WTC11 (cell line): Measurements from ENCODE around the gene RSPH1. TPM values are rescaled to one million over a fixed set of nuclear protein-coding genes. Genes with fewer than 3 reads are reported as not detected.

Experiments used
- ATAC-seq: fragments of 200-7000 bp; cut with Tn5 transposase; 2 replicates; pipeline ENCODE4 v1.10.0; 2021; ENCODE audit warnings: mild to moderate bottlenecking, moderate library complexity
- CTCF ChIA-PET: fragments of 300-600 bp; sonication (Branson Sonifier 250); formaldehyde crosslinking; loops from one replicate; lab custom pipeline; 2021; ENCODE audit warnings: antibody characterized with exemption; lab: Charles Lee
- POLR2A ChIA-PET: fragments of 350-600 bp; sonication (Branson Sonifier 250); formaldehyde crosslinking; loops from one replicate; lab custom pipeline; 2021; ENCODE audit warnings: antibody characterized with exemption; lab: Charles Lee
- DNase-seq: peaks from one replicate; pipeline ENCODE4 v3.0.0; 2021; ENCODE audit warnings: low spot score
- H3K27ac Mint-ChIP-seq: 2 replicates; pipeline ENCODE4 v1.8.0; 2021; ENCODE audit warnings: mixed read lengths
- H3K27me3 Mint-ChIP-seq: 2 replicates; pipeline ENCODE4 v1.8.0; 2021; ENCODE audit warnings: low read depth, mild to moderate bottlenecking, moderate library complexity, mixed read lengths
- H3K36me3 Mint-ChIP-seq: 2 replicates; pipeline ENCODE4 v1.8.0; 2021; ENCODE audit warnings: mixed read lengths
- H3K4me1 Mint-ChIP-seq: 2 replicates; pipeline ENCODE4 v1.8.0; 2022; ENCODE audit warnings: mixed read lengths
- H3K4me3 Mint-ChIP-seq: 2 replicates; pipeline ENCODE4 v1.8.0; 2021; ENCODE audit warnings: mild to moderate bottlenecking, moderate library complexity, mixed read lengths
- H3K9me3 Mint-ChIP-seq: 2 replicates; pipeline ENCODE4 v1.8.0; 2021; ENCODE audit warnings: mixed read lengths
- CBFB ChIP-seq: sonication (generic); formaldehyde crosslinking; IDR thresholded peaks from 2 replicates; pipeline ENCODE4 v1.8.1; 2022; ENCODE audit warnings: mild to moderate bottlenecking, low read depth, missing genetic modification reagents
- CREB1 ChIP-seq: sonication (generic); formaldehyde crosslinking; IDR thresholded peaks from 2 replicates; pipeline ENCODE4 v1.8.0; 2023; ENCODE audit warnings: mild to moderate bottlenecking, missing genetic modification reagents
- ELF4 ChIP-seq: sonication (generic); formaldehyde crosslinking; IDR thresholded peaks from 2 replicates; pipeline ENCODE4 v1.8.1; 2022; ENCODE audit warnings: low read depth, mild to moderate bottlenecking, moderate library complexity, missing genetic modification reagents
- ESRRA ChIP-seq: sonication (generic); formaldehyde crosslinking; IDR thresholded peaks from 2 replicates; pipeline ENCODE4 v1.8.1; 2022; ENCODE audit warnings: mild to moderate bottlenecking, missing genetic modification reagents, borderline replicate concordance
- FOXJ3 ChIP-seq: sonication (generic); formaldehyde crosslinking; IDR thresholded peaks from 2 replicates; pipeline ENCODE4 v1.9.0; 2021; ENCODE audit warnings: missing genetic modification reagents, mild to moderate bottlenecking, borderline replicate concordance
- FOXK1 ChIP-seq: sonication (generic); formaldehyde crosslinking; IDR thresholded peaks from 2 replicates; pipeline ENCODE4 v1.8.0; 2022; ENCODE audit warnings: mild to moderate bottlenecking, moderate library complexity, missing genetic modification reagents
- HMGA2 ChIP-seq: fragments of 250-450 bp; sonication (Bioruptor Pico); IDR thresholded peaks from 2 replicates; pipeline ENCODE4 v1.4.0; 2021; ENCODE audit warnings: mild to moderate bottlenecking, moderate library complexity
- MXD4 ChIP-seq: fragments of 250-450 bp; sonication (Bioruptor Pico); IDR thresholded peaks from 2 replicates; pipeline ENCODE4 v1.8.0; 2021; ENCODE audit warnings: mild to moderate bottlenecking, moderate library complexity, borderline replicate concordance
- MYBL2 ChIP-seq: sonication (generic); formaldehyde crosslinking; IDR thresholded peaks from 2 replicates; pipeline ENCODE4 v1.8.1; 2023; ENCODE audit warnings: mild to moderate bottlenecking, moderate library complexity, missing genetic modification reagents
- RELA ChIP-seq: sonication (generic); formaldehyde crosslinking; IDR thresholded peaks from 2 replicates; pipeline ENCODE4 v1.8.1; 2022; ENCODE audit warnings: missing genetic modification reagents, mild to moderate bottlenecking, borderline replicate concordance
- ZNF138 ChIP-seq: sonication (generic); formaldehyde crosslinking; conservative IDR thresholded peaks from 2 replicates; pipeline ENCODE4 v1.8.1; 2022; ENCODE audit warnings: mild to moderate bottlenecking, moderate library complexity, missing genetic modification reagents
- ZNF263 ChIP-seq: sonication (generic); formaldehyde crosslinking; IDR thresholded peaks from 2 replicates; pipeline ENCODE4 v1.8.1; 2022; ENCODE audit warnings: low read depth, mild to moderate bottlenecking, moderate library complexity, missing genetic modification reagents
- ZNF416 ChIP-seq: fragments of 250-450 bp; sonication (Bioruptor Pico); IDR thresholded peaks from 2 replicates; pipeline ENCODE4 v1.9.0; 2021; ENCODE audit warnings: mild to moderate bottlenecking, inconsistent platforms
- ZNF671 ChIP-seq: fragments of 250-450 bp; sonication (Bioruptor Pico); IDR thresholded peaks from 2 replicates; pipeline ENCODE4 v1.8.0; 2021; ENCODE audit warnings: mild to moderate bottlenecking
- total RNA-seq: library from RNA; stranded (reverse); gene quantifications from 3 replicates; pipeline ENCODE4 v1.2.3, GENCODE V29; 2021
- TF ChIP-seq, protein P1 (sequence below): fragments of 250-450 bp; sonication (Bioruptor Pico); IDR thresholded peaks from 2 replicates; pipeline ENCODE4 v1.8.0; 2021; ENCODE audit warnings: mild to moderate bottlenecking
- TF ChIP-seq, protein P2 (sequence below): sonication (generic); formaldehyde crosslinking; conservative IDR thresholded peaks from 2 replicates; pipeline ENCODE4 v1.8.1; 2022; ENCODE audit warnings: mild to moderate bottlenecking, missing genetic modification reagents
- TF ChIP-seq, protein P3 (sequence below): sonication (generic); formaldehyde crosslinking; IDR thresholded peaks from 2 replicates; pipeline ENCODE4 v1.8.1; 2023; ENCODE audit warnings: mild to moderate bottlenecking, missing genetic modification reagents, moderate library complexity
- TF ChIP-seq, protein P4 (sequence below): sonication (generic); formaldehyde crosslinking; IDR thresholded peaks from 2 replicates; pipeline ENCODE4 v1.8.0; 2022; ENCODE audit warnings: mild to moderate bottlenecking, missing genetic modification reagents
- TF ChIP-seq, protein P5 (sequence below): fragments of 250-450 bp; sonication (Bioruptor Pico); IDR thresholded peaks from 2 replicates; pipeline ENCODE4 v1.9.0; 2021; ENCODE audit warnings: moderate library complexity, mild to moderate bottlenecking, inconsistent platforms, borderline replicate concordance
- TF ChIP-seq, protein P6 (sequence below): sonication (generic); formaldehyde crosslinking; IDR thresholded peaks from 2 replicates; pipeline ENCODE4 v1.8.0; 2022; ENCODE audit warnings: missing genetic modification reagents
- TF ChIP-seq, protein P7 (sequence below): sonication (generic); formaldehyde crosslinking; IDR thresholded peaks from 2 replicates; pipeline ENCODE4 v1.8.0; 2022; ENCODE audit warnings: mild to moderate bottlenecking, missing genetic modification reagents
- TF ChIP-seq, protein P8 (sequence below): sonication (generic); formaldehyde crosslinking; IDR thresholded peaks from 2 replicates; pipeline ENCODE4 v1.8.1; 2022; ENCODE audit warnings: low read depth, mild to moderate bottlenecking, moderate library complexity, missing genetic modification reagents, borderline replicate concordance

RSPH1 gene
- total RNA-seq, 1 experiment from 2014 or later, result 0.11 TPM

DNA sequence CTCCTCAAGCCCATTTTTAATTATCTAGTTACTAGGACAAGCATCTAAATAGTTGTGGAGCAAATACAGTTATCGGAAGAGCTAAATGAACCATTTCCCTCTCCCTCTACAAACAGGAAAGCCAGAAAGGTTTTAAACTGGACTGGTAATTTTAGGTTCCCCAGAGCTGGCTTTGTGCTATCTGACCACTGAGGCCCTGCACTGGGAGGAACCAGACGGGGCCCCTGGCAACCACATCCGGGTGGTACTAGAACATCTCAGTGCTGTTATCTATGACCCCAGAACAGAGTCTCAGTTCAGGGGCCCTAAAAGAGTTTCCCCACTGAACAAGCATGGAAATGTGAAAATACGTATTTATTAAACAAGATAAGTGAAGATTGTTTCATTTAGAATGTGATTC, 7.7 kb upstream of the RSPH1 start:
- no peak overlapping the region for H3K4me3 Mint-ChIP-seq
- H3K9me3 Mint-ChIP-seq, result no peaks in the 10 kb centered on the region
- POLR2A ChIA-PET, result no interaction called here
- no peak for TF ChIP-seq ZNF671
- TF ChIP-seq FOXK1 (CRISPR knock-in tag), result no peak
- TF ChIP-seq, protein P1, sequence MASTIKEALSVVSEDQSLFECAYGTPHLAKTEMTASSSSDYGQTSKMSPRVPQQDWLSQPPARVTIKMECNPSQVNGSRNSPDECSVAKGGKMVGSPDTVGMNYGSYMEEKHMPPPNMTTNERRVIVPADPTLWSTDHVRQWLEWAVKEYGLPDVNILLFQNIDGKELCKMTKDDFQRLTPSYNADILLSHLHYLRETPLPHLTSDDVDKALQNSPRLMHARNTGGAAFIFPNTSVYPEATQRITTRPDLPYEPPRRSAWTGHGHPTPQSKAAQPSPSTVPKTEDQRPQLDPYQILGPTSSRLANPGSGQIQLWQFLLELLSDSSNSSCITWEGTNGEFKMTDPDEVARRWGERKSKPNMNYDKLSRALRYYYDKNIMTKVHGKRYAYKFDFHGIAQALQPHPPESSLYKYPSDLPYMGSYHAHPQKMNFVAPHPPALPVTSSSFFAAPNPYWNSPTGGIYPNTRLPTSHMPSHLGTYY, result no peak
- TF ChIP-seq, protein P2, sequence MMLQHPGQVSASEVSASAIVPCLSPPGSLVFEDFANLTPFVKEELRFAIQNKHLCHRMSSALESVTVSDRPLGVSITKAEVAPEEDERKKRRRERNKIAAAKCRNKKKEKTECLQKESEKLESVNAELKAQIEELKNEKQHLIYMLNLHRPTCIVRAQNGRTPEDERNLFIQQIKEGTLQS, result no peak
- TF ChIP-seq RELA, result no peak
- TF ChIP-seq ELF4, result no peak
- TF ChIP-seq, protein P3, sequence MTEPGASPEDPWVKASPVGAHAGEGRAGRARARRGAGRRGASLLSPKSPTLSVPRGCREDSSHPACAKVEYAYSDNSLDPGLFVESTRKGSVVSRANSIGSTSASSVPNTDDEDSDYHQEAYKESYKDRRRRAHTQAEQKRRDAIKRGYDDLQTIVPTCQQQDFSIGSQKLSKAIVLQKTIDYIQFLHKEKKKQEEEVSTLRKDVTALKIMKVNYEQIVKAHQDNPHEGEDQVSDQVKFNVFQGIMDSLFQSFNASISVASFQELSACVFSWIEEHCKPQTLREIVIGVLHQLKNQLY (CRISPR knock-in tag), result no peak
- TF ChIP-seq ZNF416 (CRISPR knock-in tag), result no peak
- TF ChIP-seq ZNF263 (CRISPR knock-in tag), result no peak
- TF ChIP-seq, protein P4, sequence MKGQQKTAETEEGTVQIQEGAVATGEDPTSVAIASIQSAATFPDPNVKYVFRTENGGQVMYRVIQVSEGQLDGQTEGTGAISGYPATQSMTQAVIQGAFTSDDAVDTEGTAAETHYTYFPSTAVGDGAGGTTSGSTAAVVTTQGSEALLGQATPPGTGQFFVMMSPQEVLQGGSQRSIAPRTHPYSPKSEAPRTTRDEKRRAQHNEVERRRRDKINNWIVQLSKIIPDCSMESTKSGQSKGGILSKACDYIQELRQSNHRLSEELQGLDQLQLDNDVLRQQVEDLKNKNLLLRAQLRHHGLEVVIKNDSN (CRISPR knock-in tag), result no peak
- TF ChIP-seq, all 79 proteins: peak for 0
- ATAC-seq, result no peak
- no peak overlapping the region for H3K27ac Mint-ChIP-seq
- CTCF ChIA-PET, result no interaction called here
- DNase-seq, result no peak
- no peaks in the 10 kb centered on the region for H3K36me3 Mint-ChIP-seq
- peaks cover 5% of the 10 kb centered on the region; the same call in 1 of the 2 replicates for H3K27me3 Mint-ChIP-seq
- H3K4me1 Mint-ChIP-seq, result peaks cover 4% of the 10 kb centered on the region

DNA sequence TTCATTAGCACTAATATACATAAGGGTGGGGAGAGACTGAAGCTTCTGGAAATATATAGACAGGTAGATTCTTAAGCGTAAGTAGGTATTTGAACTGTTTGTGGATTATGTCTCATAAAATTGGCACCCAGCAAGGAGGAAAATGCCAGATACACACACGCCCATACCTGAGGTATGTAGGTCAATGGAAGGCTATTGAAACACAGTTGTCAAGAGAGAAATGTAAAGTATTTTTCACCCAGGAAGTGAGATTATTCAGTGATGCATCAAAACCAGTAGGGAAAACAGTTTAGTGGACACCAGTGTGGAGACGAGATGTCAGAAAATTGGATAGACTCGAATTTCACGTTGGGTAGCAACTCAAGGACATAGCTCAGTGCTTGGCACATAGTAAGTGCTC, 4.7 kb upstream of the RSPH1 start:
- Mint-ChIP-seq H3K4me3 (no peak overlapping the region), H3K4me1 (peaks cover 13% of the 10 kb centered on the region), H3K36me3 (no peaks in the 10 kb centered on the region), H3K27me3 (peaks cover 18% of the 10 kb centered on the region)
- no peak for ATAC-seq
- ChIA-PET CTCF (interaction anchor here (1.4 to 1.5 kb wide), 2 partner anchors 34 to 119 kb away, joined by 3 to 6 read pairs; no protein-coding TSS in a partner anchor), POLR2A (no interaction called here)
- TF ChIP-seq, protein P1, result no peak
- TF ChIP-seq, protein P5, sequence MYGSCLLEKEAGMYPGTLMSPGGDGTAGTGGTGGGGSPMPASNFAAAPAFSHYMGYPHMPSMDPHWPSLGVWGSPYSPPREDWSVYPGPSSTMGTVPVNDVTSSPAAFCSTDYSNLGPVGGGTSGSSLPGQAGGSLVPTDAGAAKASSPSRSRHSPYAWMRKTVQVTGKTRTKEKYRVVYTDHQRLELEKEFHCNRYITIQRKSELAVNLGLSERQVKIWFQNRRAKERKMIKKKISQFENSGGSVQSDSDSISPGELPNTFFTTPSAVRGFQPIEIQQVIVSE, result no peak
- TF ChIP-seq MYBL2 (no peak), CBFB (CRISPR knock-in tag) (no peak), FOXJ3 (no peak), ESRRA (CRISPR knock-in tag) (no peak), HMGA2 (CRISPR knock-in tag) (no peak), MXD4 (CRISPR knock-in tag) (no peak), ZNF138 (no peak), CREB1 (no peak), RELA (no peak)
- TF ChIP-seq, protein P6, sequence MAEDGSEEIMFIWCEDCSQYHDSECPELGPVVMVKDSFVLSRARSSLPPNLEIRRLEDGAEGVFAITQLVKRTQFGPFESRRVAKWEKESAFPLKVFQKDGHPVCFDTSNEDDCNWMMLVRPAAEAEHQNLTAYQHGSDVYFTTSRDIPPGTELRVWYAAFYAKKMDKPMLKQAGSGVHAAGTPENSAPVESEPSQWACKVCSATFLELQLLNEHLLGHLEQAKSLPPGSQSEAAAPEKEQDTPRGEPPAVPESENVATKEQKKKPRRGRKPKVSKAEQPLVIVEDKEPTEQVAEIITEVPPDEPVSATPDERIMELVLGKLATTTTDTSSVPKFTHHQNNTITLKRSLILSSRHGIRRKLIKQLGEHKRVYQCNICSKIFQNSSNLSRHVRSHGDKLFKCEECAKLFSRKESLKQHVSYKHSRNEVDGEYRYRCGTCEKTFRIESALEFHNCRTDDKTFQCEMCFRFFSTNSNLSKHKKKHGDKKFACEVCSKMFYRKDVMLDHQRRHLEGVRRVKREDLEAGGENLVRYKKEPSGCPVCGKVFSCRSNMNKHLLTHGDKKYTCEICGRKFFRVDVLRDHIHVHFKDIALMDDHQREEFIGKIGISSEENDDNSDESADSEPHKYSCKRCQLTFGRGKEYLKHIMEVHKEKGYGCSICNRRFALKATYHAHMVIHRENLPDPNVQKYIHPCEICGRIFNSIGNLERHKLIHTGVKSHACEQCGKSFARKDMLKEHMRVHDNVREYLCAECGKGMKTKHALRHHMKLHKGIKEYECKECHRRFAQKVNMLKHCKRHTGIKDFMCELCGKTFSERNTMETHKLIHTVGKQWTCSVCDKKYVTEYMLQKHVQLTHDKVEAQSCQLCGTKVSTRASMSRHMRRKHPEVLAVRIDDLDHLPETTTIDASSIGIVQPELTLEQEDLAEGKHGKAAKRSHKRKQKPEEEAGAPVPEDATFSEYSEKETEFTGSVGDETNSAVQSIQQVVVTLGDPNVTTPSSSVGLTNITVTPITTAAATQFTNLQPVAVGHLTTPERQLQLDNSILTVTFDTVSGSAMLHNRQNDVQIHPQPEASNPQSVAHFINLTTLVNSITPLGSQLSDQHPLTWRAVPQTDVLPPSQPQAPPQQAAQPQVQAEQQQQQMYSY (CRISPR knock-in tag), result no peak
- TF ChIP-seq, protein P7, sequence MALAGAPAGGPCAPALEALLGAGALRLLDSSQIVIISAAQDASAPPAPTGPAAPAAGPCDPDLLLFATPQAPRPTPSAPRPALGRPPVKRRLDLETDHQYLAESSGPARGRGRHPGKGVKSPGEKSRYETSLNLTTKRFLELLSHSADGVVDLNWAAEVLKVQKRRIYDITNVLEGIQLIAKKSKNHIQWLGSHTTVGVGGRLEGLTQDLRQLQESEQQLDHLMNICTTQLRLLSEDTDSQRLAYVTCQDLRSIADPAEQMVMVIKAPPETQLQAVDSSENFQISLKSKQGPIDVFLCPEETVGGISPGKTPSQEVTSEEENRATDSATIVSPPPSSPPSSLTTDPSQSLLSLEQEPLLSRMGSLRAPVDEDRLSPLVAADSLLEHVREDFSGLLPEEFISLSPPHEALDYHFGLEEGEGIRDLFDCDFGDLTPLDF (CRISPR knock-in tag), result no peak
- TF ChIP-seq, protein P8, sequence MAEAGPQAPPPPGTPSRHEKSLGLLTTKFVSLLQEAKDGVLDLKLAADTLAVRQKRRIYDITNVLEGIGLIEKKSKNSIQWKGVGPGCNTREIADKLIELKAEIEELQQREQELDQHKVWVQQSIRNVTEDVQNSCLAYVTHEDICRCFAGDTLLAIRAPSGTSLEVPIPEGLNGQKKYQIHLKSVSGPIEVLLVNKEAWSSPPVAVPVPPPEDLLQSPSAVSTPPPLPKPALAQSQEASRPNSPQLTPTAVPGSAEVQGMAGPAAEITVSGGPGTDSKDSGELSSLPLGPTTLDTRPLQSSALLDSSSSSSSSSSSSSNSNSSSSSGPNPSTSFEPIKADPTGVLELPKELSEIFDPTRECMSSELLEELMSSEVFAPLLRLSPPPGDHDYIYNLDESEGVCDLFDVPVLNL, result no peak
- TF ChIP-seq, all 79 proteins: peak for 0
- DNase-seq, result no peak
- H3K9me3 Mint-ChIP-seq, result no peaks in the 10 kb centered on the region
- H3K27ac Mint-ChIP-seq, result no peak overlapping the region
